Measurements from ENCODE around the gene ABCA1.
"Not testable (repeated sequence)": the region's sequence is repeated elsewhere in the genome, so short reads cannot be mapped to it uniquely, and the experiment has no call there.

Gene ABCA1

DNA sequence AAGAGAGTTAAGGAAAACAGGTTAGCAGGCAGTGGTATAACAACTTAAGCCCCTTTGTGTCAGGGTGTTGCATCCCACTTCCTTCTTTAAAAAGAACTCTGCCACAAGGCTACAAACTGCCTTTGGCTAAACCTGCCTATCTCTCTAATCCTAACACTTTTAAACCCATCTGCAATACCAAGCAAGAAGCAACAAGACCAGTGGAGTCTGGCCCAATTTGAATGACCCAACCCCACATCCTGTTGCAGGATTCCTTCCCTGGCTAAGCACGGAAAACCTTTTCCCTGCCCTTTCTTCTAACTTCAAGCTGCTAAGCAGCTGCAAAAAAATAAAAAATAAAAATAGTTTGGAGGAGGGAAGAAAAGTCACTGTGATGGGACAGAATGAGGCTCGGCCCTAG lies 27.1 kb downstream of the ABCA1 start:
- no peak for DNase-seq

DNA sequence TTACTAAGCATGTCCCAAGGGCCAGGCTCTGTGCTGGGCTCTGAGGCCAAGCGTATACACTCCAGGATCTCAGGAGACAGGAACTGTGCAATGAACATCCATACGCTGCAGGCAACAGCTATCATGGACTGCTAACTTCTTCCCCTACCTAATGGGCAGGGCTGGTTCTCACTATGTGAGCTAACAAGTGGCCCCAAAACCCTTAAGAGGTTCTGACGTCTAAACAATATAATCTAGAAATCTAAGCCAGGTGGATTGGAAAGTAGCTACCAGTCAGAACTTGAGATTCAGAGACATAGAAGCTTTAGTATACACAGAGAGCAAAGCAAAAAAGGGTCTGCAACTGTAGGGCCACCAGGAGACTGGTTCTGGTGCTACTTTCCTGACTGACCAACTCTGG lies 27.6 kb downstream of the ABCA1 start:
- no peak for DNase-seq

DNA sequence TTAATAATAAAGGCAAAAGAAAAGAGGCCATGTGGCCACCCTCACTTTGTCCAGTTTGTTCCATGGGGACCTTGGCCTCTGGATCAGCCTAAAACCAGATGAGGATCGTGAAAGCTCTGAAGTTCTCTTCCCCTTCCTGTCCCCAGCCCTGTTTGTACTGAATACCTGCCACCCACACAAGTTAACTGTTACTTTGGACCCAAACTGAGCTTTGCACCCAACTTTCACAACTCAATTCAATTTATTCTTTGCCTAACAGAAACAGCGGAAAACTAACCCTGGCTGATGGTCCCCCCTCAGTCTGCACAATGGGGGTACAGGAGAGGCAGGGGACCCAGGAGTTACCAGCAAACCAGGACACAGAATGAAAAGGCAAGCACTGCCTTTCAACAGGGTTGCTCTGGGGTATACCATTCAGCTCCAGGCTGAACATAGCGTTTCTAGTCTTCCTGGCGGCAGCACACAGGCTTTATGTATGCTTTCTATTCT lies 28.2 kb downstream of the ABCA1 start:
- DNase-seq, result no peak

DNA sequence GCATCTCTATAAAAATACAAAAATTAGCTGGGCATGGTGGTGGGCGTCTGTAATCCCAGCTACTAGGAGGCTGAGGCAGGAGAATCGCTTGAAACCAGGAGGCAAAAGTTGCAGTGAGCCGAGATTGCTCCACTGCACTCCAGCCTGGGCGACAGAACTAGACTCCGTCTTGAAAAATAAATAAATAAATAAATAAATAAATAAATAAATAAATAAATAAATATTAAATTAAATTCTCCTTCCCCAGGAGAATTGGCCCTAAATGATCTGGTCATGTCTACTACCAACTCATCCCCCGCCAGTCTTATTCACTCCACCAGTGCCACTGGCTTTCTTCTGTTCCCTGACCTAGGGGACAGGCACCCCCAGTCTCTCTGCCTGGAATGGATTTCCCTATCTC lies 29.6 kb downstream of the ABCA1 start:
- DNase-seq, result not testable (repeated sequence)

DNA sequence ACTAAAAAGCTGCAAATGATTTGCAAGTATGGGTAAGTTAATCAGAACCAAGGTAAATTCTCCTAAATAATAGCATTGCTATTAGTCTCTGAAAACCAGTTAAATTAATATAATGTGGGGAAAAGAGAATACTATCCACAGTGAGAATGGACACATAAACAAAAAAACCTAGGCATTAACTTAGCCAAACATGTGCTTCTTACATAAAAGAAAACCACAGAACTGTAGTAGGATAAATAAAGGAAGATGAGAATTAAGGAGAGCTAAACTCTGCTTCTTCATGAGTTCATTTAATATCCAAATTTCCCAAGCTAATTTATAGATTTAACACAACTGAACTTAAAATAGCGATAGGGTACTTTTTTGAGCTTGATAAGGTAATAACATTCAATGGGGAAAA lies 31.8 kb downstream of the ABCA1 start:
- no peak for DNase-seq

DNA sequence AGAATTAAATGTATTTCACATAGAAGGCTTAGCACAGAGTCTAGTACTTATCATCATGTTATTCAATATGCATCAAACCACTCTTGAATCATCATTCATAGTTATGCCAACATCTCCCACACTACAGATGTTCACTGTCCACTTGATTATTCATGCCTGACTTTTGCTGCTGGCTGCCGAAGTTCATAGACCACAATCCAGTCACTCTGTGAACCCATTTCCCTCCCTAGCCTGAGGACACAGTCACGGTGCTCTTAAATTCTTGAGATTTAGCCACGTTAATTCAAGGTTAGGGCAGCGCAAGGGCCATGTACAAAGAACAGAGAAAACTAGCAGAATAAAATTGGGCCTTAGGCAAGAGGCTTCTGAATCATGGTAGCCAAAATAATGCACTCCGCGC lies 32.4 kb downstream of the ABCA1 start:
- no peak for DNase-seq

DNA sequence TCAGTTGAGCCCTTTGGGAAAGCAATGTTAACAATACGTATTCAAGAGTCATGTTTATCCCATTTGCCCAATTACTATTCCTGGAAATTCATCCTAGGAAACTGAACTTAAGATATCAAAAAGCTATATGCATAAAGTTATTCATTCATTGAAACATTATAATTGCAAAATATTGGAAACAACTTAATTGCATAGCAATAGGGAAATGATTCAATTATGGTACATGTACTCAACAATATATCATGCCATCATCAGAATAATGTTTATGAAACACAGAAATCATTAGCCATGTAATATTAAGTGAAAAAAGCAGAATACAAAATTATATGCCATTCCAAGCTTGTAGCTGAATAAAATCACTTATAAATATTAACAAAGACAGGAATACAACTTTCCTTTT lies 35.3 kb downstream of the ABCA1 start:
- DNase-seq, result no peak

DNA sequence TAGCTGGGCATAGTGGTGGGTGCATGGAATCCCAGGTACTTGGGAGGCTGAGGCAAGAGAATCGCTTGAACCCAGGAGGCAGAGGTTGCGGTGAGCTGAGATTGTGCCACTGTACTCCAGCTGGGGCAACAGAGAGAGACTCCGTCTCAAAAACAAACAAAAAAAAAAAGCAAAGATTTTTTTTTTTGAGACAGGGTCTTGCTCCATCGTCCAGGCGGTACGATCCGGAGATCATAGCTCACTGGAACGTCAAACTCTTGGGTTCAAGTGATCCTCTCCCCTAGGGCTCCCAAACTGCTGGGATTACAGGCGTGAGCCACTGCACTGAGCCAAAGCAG lies 37.6 kb downstream of the ABCA1 start:
- no peak for DNase-seq

DNA sequence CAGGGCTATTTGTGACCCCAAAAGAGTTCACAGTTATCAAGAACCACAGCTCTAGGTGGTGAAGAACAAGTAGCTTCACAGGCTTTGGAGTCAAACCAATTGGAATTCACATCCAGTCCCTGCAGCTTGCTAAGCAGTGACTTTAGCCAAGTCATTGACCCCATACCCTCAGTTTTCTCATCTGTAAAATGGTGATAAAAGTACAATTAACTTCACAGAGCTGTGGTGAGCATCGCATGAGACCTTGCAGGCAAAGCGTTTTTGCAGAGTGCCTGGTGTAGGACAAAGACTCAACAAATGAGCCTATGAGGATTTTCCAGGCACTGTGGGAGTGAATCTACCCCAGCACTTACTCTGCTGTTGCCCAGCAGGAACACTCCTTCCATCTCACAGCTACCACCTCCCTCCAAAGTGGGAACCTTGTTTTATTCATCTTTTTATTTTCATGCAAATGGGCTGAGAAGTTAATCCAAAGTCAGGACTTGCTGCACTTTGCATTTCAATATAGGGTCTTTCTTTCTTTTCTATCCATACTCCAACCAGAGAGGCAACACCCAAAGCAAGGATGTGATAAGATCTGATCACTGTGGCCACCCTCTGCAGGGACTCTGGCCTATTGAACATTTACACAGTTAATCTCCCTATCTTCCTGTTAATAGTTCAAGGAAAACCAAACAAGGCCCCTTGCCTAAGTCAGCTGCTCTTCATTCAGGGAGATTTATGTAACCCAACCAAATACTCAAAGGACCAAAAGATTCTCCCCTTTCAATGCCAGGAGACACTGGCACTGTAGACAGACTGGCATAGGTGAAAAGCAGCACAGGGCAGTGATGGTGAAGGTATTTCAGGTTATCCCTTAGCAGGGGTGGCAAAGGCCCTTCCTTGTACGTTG lies 41.9 kb downstream of the ABCA1 start:
- DNase-seq, result no peak

DNA sequence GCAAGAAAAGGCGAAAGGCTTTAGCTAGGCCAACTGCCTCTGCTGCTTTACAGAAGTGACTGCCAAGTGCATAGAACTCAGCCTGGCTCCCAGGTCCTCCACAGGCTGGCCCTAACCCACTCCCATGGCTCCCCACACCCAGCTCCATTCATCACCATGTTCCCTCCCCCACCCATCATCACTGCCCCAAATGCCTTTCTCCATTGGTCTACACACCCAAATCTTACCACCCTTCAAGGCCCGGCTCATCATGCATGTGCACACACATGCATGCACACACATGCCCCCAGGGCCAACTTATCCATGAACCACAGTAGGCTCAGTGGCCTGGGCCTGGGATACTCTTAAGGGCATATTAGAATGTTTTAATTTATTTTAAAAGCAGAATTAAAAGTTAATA lies 44.8 kb downstream of the ABCA1 start:
- DNase-seq, result no peak

DNA sequence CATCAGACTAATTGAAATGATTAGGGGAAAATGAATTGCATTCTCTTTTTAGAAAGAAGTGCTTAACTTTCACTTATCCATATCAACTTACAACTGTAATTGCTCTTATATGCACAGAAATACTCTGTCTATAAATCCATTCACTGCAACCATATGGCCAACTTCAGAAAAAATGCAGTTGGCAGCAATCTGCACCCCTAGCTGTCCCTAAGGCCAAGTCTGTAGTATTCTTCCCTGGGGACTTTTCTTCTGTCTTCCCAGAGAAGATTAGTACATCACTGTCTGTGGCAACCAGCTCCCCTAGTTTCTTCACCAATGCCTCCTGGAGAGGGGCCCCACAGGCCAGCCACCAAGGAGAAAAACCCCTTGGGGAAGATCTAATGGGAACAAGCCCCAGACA lies 45.4 kb downstream of the ABCA1 start:
- no peak for DNase-seq

DNA sequence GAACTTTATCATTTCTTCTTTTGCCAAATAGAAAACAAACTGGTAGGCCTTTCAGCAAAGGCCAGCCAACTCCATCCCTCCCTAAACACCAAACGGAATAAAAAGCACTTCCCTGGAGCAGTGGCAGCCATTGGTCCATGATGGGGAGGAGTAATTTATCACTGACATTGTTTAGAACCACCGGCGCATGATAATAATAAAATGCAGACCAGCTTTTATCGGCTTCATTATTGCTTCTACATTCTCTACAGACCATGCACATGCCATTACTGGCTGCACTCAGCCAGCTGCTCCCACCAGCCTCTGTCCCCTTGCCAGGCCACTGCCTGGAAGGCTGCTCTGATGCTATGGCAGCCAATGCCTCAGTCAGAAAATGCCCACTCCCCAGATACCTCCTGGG lies 45.9 kb downstream of the ABCA1 start:
- no peak for DNase-seq

DNA sequence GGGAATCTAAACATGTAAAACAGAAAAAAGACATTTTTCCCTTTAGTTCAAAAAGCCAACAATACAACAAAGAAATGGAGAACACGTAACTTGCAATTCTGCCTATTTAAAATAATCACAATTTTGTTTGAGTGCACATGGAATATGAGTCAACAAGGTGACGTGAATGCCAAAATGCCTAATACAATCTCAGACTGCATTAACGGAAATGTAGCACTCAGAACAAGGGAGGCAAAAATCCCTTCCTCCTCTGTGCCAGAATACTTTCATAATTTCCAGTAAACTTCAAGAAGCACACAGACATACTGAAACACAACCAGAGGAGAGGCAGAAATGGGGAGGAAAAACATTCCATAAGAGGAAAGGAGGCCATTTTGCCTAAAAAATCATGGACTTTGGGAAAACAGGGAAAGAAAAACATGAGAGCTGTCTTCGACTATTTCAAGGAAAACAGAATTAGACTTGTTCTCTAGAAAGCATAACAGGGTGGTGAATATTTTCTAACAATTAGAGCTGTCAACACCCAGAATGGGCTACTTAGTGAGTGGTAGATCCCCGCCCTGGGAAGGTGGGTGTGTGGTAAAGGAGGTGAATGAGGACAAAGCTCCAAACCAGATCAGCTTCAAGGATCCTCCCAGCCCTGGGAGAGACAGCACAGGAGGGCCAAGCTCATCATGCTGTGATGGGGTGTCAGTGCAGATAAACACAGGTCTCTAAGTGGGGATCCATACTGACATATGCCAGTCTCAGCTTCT lies 48.2 kb downstream of the ABCA1 start:
- no peak for DNase-seq

DNA sequence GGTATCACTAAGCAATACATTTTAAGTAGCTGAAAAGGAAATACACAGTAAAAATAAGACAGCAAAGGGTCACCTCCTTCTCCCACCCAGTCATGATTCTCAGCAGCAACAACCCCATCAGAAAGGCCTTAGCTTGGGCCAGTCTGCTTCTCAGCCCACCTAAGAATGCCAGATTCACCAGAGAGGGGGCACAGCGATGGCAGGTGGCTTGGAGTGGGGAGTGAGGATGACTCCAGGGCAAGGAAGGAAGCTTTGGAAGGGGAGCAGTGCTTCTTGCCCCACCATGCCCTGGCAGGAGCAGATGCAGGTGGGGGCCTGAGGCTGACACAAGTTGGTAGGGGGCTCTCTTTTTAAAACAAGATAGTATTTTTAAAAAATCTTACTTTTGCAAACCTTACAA lies 51.4 kb downstream of the ABCA1 start:
- DNase-seq, result no peak

DNA sequence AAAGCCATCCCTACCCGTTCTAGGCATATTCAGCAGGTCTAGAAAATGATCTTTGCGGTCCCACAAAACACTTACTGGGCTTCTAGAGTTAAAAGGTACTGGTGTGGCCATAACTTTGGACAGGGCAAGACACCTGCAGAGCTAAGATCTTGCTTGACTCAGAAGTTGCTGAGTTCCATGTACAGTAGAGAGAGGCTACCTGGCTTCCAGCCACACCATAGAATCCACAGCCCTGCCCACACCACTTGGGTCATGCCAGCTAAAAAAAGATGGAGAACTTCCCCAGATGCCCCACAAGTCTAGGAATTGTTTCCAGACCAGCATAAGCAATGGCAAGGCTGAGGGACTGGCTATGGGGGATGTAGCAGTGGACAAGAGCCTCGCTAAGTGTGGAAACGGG lies 52.1 kb downstream of the ABCA1 start:
- DNase-seq, result no peak

DNA sequence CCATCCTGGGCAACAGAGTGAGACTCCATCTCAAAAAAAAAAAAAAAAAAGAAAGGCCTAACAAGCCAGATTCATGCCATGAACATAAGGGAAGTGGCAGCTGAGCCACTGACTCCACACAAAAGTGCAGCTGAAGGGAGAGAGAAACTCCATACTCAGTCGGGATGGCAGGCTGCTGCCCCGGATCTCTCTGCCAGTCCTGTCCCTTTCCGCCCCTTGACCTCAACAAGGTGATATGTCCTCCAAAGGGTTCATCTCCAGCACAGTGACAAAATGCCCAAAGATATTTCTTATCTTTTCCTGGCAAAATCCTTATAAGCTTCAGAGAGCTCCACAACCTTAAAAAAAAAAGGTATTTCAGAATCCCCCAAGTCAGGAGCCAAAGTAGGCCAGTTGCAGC lies 52.6 kb downstream of the ABCA1 start:
- no peak for DNase-seq

DNA sequence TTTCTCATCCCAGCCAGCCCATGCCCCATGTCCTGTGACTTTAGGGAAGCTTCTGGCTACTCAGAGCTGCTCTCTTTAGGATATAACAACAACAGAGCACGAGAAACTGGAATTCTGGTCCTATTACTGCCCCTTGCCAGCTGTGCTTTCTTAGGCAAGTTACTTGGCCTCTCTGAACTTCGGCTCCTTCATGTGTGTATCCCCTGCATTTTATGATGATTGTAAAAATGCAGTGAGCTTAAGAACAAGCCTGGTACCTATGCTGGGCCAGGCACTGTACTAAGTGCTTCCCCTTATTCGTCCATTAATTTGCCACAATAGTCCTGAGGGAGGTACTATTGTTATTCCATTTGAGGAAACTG lies 54.5 kb downstream of the ABCA1 start:
- DNase-seq, result no peak

DNA sequence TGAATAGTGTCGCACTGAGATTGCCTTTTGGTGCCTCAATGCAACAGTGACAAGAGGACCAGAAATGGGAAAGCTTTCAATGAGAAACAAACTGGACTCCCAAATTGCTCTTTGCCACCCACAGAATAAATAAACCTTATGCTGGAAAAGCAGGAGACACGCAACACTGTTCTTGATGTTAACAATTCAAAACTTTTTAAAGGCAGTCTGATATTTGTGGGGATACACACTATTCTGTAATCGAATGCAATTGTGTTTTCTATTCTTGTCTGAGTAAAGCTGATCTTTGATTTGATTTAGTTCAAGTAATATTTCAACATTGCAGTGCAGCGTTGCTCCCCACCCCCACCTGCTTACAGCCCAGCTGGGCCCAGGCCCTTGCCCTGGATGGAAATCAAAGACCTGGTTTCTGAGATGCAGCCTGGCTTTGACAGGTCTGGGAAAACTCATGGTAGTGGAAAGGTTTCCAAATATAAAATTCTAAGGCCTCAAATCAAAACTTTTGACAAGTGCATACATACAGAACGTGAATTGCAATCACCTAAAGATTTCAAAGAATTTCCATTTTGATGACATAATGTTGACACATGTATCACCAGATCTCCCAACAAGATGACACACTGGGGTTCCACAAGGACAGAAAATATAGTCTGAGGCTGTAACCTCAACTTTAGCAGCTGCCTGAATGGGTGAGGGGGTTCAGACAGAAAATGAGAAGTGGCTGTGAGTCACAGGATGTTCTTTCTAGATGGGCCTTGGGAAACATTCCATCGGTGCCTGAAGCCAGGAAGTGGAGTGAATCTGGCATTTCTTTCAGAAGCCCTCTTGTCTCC lies 55.1 kb downstream of the ABCA1 start:
- DNase-seq, result no peak

DNA sequence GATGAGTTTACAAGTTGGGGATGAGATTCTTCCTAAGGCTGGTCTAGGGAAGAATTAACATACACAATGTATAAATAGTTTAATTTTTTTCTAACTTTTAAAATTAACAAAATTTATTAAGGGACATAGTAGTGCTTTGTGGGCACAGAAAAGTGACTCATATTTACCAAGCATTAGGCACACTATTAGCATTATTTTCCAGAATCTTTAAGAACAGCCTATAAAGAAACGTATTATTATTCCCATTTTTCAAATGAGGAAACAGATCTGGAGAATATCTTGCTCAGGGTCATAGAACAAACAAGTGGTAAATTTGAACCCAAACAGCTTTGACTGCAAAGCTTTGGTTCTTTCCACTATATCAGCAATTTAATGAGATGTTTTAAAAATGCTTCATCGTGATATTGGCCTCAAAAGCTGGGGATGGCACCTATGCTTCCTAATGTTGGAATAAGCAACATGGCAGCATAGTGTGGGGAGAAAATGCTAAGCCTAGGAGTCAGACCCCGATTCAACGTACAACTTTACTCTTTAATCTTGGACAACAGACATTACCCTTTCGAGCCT lies 55.9 kb downstream of the ABCA1 start:
- DNase-seq, result no peak

DNA sequence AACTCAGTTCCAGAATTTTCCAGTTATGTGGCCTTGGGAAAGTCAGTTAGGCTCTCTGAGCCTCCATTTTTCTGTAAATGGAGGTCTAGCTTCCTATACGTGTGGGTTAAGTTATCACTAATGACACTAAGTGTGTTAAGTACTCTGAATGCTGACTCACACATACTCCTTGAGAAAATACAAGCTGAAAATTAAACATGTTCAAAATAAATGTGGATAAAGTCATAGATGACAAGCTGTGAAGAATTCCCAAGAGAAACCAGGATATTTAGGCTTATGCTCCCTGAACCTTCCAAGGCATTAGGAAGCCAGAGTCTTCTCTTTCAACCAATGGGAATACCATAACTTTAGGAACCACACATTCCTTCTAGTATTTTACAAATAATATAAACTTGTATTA lies 58.1 kb downstream of the ABCA1 start:
- DNase-seq, result no peak

DNA sequence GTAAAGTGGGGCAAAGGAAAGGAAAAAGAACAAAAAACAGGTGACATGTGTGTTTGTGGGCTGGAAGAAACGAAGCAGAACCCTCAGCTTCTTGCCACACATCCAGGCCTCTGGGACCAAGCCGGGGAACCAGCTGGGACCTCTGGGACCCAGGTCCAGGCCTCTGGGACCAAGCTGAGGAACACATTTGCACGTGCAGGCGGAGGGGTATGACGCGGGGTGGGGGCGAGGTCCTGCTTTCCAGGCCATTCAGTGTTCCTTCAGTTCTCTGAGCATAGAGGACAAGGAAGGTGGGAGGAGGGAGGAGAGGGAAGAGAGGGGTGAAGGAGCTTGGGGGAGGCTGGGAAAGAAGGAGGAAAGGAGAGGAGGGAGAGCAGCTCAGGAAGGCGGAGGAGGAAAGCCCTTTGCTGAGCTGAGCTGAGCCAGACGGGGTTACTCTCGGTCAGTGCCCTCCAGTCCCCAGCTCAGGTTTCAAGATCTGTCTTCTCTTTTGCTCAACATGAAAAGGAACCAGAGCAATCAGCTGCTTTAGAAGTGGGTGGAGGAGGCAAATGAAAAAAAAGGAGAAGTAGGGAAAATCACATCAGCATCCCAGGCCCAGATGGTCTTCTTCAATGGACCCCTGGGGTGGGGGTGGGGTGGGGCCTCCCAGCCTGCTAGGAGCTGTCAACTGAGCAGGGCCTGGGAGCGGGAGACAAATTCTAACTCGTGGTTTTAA lies 59.1 kb downstream of the ABCA1 start:
- peak; percentile 82 for DNase-seq

DNA sequence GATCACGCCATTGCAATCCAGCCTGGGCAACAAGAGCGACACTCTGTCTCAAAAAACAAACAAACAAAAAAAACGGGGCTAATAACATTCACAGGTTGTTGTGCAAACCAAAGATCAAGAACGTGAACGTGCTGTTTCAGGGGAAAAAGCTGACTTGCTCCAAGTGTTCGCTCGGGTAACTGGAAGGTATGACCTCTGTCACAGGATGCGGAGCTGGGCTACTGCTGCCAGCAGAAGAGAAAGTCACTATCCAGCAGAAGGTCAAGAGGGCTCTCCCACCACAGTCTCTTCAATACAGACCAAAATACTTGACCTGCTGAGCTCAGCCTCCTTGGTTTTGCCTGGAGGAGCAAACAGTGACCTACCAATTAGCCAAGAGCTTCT lies 59.7 kb downstream of the ABCA1 start:
- no peak for DNase-seq

DNA sequence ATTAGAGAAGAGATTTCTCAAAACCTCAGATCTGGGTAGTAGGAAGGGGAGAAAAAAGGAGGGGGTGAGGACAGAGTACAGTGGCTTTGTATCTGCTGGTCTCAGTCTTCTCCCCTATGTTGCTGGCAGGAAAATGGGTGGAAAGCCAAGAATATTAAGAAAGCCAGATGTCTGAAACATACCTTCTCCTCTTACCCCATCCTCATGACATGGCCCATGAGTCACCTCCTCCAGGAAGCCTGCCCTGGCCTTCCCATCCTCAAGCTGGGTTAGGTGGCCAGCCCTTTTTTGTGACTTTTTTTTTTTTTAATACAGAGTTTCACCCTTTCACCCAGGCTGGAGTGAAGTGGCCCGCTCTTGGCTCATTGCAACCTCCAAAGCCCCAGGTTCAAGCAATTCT lies 61.8 kb downstream of the ABCA1 start:
- DNase-seq, result no peak

All from right forelimb (tissue), 1 donor.